Gastrocnemius medialis (tissue), 4 donors: ENCODE measurements around the gene MEGF10. TPM values are rescaled to one million over a fixed set of nuclear protein-coding genes. Genes with fewer than 3 reads are reported as not detected.
A peak's percentile ranks its signal among the peaks of the same experiment; 100 is the strongest.

Experiments
- ATAC-seq, 2 donors: fragments of 150-250 bp; one replicate each; pipeline ENCODE4 v1.9.1; 2016
- DNase-seq, 2 donors: peaks; one replicate each; pipeline ENCODE4 v3.0.0-alpha.2; 2019
- H3K27ac ChIP-seq, 4 donors: fragments of 200-600 bp; sonication (generic); 1 replicate in 1 of 4; 2 replicates in 3 of 4; pipeline ENCODE4 v1.5.1; 2016 to 2018; ENCODE audit warnings: mild to moderate bottlenecking in 2 of 4, moderate library complexity in 1 of 4
- H3K27me3 ChIP-seq, 3 donors: fragments of 200-600 bp; sonication (generic) in 2 of 3; 1 replicate in 1 of 3; 2 replicates in 2 of 3; pipeline versions ENCODE4 v1.5.1 to v1.6.0; 2016 to 2019; ENCODE audit warnings: mild to moderate bottlenecking in 1 of 3, moderate library complexity in 1 of 3
- H3K36me3 ChIP-seq, 2 donors: fragments of 200-600 bp; sonication (generic) in 1 of 2; one replicate each; pipeline ENCODE4 v1.5.1; 2017 to 2018
- H3K4me1 ChIP-seq, 2 donors: fragments of 200-600 bp; sonication (generic) in 1 of 2; one replicate each; pipeline ENCODE4 v1.5.1; 2016 to 2017; ENCODE audit warnings: mild to moderate bottlenecking in 2 of 2
- H3K4me3 ChIP-seq, 4 donors: fragments of 200-600 bp; sonication (generic) in 3 of 4; 1 replicate in 1 of 4; 2 replicates in 3 of 4; pipeline ENCODE4 v1.5.1; 2016 to 2019; ENCODE audit warnings: mild to moderate bottlenecking in 2 of 4
- H3K9me3 ChIP-seq, 3 donors: fragments of 200-600 bp; sonication (generic) in 2 of 3; 1 replicate in 1 of 3; 2 replicates in 2 of 3; pipeline ENCODE4 v1.5.1; 2016 to 2019
- POLR2A ChIP-seq, 2 donors: fragments of 450-650 bp; IDR thresholded peaks; one replicate each; pipeline ENCODE4 v1.6.1; 2017; ENCODE audit warnings: antibody characterized with exemption in 2 of 2, mild to moderate bottlenecking in 2 of 2, moderate library complexity in 2 of 2
- in situ Hi-C, 4 donors: fragments of 200-750 bp; cut with MboI; loops; one replicate each; pipeline versions ENCODE4 v1.15.0 to v1.8.0; 2017; ENCODE audit warnings: low sequenced_read_pairs in 4 of 4
- intact Hi-C: fragments of 100-400 bp; cut with DNase I; formaldehyde crosslinking; loops from one replicate; pipeline ENCODE4 v1.15.1; 2023; ENCODE audit warnings: low total_unique reads
- total RNA-seq, 4 donors: library from RNA; depleted of rRNA; stranded (reverse); fragments of >200 nt; gene quantifications; one replicate each; pipeline versions ENCODE4 v1.1.0 to v1.2.3, GENCODE V29; 2016
- TF ChIP-seq, protein P1 (sequence below), 5 experiments: fragments of 450-650 bp in 3 of 5; fragments of 200-600 bp in 2 of 5; sonication (generic) in 2 of 5; IDR thresholded peaks in 4 of 5; conservative IDR thresholded peaks in 1 of 5; 1 replicate in 4 of 5; 2 replicates in 1 of 5; pipeline ENCODE4 v1.5.1; 2016 to 2019; ENCODE audit warnings: antibody characterized with exemption in 5 of 5, mild to moderate bottlenecking in 3 of 5, moderate library complexity in 3 of 5

Gene MEGF10
- total RNA-seq, 4 donors from 2014 or later = 6.7 to 25.4 (median 15.7) TPM

- DNase-seq = no peak
- H3K4me1 ChIP-seq = peaks cover 17 to 21% of the 10 kb centered on the region in 2 donors
- in situ Hi-C loops = no loop called here
- no peak for ATAC-seq
- H3K9me3 ChIP-seq = no peaks in the 10 kb centered on the region
- no peaks in the 10 kb centered on the region for H3K36me3 ChIP-seq
- intact Hi-C loops = no loop called here
- no peaks in the 10 kb centered on the region for H3K27me3 ChIP-seq
- TF ChIP-seq POLR2A (IDR thresholded peaks at IDR 0.05) = no peak
- TF ChIP-seq, protein P1, sequence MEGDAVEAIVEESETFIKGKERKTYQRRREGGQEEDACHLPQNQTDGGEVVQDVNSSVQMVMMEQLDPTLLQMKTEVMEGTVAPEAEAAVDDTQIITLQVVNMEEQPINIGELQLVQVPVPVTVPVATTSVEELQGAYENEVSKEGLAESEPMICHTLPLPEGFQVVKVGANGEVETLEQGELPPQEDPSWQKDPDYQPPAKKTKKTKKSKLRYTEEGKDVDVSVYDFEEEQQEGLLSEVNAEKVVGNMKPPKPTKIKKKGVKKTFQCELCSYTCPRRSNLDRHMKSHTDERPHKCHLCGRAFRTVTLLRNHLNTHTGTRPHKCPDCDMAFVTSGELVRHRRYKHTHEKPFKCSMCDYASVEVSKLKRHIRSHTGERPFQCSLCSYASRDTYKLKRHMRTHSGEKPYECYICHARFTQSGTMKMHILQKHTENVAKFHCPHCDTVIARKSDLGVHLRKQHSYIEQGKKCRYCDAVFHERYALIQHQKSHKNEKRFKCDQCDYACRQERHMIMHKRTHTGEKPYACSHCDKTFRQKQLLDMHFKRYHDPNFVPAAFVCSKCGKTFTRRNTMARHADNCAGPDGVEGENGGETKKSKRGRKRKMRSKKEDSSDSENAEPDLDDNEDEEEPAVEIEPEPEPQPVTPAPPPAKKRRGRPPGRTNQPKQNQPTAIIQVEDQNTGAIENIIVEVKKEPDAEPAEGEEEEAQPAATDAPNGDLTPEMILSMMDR (IDR thresholded peaks at IDR 0.05 in 4 of 5, conservative IDR thresholded peaks at IDR 0.05 in 1 of 5) = no peak
- no peak overlapping the region for H3K27ac ChIP-seq
- H3K4me3 ChIP-seq = no peak overlapping the region
Measured at GRCh38 chr5:127421471-127421870, 130.9 kb downstream of the MEGF10 start.

GRCh38 chr5:127423173-127423798 is 132.7 kb downstream of the MEGF10 start:
- intact Hi-C loops = no loop called here
- DNase-seq (no peak), ATAC-seq (no peak)
- Histone ChIP-seq H3K4me3 (no peak overlapping the region), H3K9me3 (no peaks in the 10 kb centered on the region), H3K27me3 (no peaks in the 10 kb centered on the region), H3K27ac (no peak overlapping the region), H3K36me3 (no peaks in the 10 kb centered on the region), H3K4me1 (peaks cover 7 to 12% of the 10 kb centered on the region in 2 donors)
- in situ Hi-C loops = no loop called here
- TF ChIP-seq POLR2A (IDR thresholded peaks at IDR 0.05) = no peak
- TF ChIP-seq, protein P1 (IDR thresholded peaks at IDR 0.05 in 4 of 5, conservative IDR thresholded peaks at IDR 0.05 in 1 of 5) = no peak

- in situ Hi-C loops = no loop called here
Measured at GRCh38 chr5:127425037-127425436, 134.4 kb downstream of the MEGF10 start.

DNA sequence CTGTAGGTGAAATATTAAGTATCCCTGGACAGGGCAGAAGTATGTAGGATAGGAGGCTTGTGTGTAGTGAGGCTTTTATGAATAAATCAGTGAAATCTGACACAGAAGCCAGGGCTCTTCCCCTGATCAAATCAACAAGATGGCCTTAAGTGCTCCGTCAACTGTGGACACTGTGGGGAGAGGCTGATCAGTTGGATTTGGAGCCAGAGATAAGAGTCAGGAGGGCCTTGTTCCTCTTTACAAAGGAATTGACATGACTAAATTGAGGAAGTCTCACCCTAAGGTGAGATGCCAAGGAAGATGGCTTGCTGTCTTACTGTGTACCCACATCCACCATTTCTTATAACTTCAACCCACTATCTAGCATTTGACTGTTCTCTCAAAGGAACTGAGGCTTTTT is 135.3 kb downstream of the MEGF10 start:
- TF ChIP-seq POLR2A (IDR thresholded peaks at IDR 0.05) = no peak
- TF ChIP-seq, protein P1 (IDR thresholded peaks at IDR 0.05 in 4 of 5, conservative IDR thresholded peaks at IDR 0.05 in 1 of 5) = no peak
- Histone ChIP-seq H3K4me3 (no peak overlapping the region), H3K9me3 (no peaks in the 10 kb centered on the region), H3K27me3 (no peaks in the 10 kb centered on the region), H3K4me1 (no peaks in the 10 kb centered on the region), H3K27ac (no peak overlapping the region), H3K36me3 (no peaks in the 10 kb centered on the region)
- intact Hi-C loops = no loop called here
- DNase-seq (no peak), ATAC-seq (no peak)
- in situ Hi-C loops = no loop called here

More at GRCh38 chr5:127425037-127425436, 134.4 kb downstream of the MEGF10 start:
- intact Hi-C loops = no loop called here
- peak in 1 of 2 donors; percentile 19 for ATAC-seq
- H3K4me1 ChIP-seq = no peaks in the 10 kb centered on the region
- no peak for DNase-seq
- H3K4me3 ChIP-seq = no peak overlapping the region
- no peaks in the 10 kb centered on the region for H3K36me3 ChIP-seq
- H3K27ac ChIP-seq = no peak overlapping the region
- H3K27me3 ChIP-seq = no peaks in the 10 kb centered on the region
- no peaks in the 10 kb centered on the region for H3K9me3 ChIP-seq
- no peak for TF ChIP-seq POLR2A (IDR thresholded peaks at IDR 0.05)
- TF ChIP-seq, protein P1 (IDR thresholded peaks at IDR 0.05 in 4 of 5, conservative IDR thresholded peaks at IDR 0.05 in 1 of 5) = no peak

- Histone ChIP-seq H3K4me3 (no peak overlapping the region), H3K9me3 (no peaks in the 10 kb centered on the region), H3K36me3 (no peaks in the 10 kb centered on the region), H3K27me3 (no peaks in the 10 kb centered on the region), H3K4me1 (no peaks in the 10 kb centered on the region), H3K27ac (no peak overlapping the region)
- in situ Hi-C loops (no loop called here), intact Hi-C loops (no loop called here)
- no peak for TF ChIP-seq POLR2A (IDR thresholded peaks at IDR 0.05)
- TF ChIP-seq, protein P1 (IDR thresholded peaks at IDR 0.05 in 4 of 5, conservative IDR thresholded peaks at IDR 0.05 in 1 of 5) = no peak
- DNase-seq (no peak), ATAC-seq (no peak)
Measured at GRCh38 chr5:127426661-127427060, 136.1 kb downstream of the MEGF10 start.
